ENCODE results near the gene SHROOM3.

Gene SHROOM3

GRCh38 chr4:76758996-76759395 lies 324.0 kb downstream of the SHROOM3 start:
- Histone ChIP-seq H3K9me3 (ENCODE audit: control insufficient read depth, insufficient read depth, low read length) (no peaks in the 10 kb centered on the region), H3K4me3 (ENCODE audit: low read depth, low read length) (no peak overlapping the region), H3K27me3 (ENCODE audit: control insufficient read depth, insufficient read depth, low read length) (no peaks in the 10 kb centered on the region), H3K4me1 (ENCODE audit: control insufficient read depth, insufficient read depth, low read length) (peaks cover under 1% of the 10 kb centered on the region), H3K9ac (ENCODE audit: low read depth, low read length) (no peak overlapping the region), H3K36me3 (ENCODE audit: control insufficient read depth, insufficient read depth, low read length) (peaks cover 12% of the 10 kb centered on the region)

- no peaks in the 10 kb centered on the region for H3K36me3 ChIP-seq (ENCODE audit: control insufficient read depth, insufficient read depth, low read length)
- no peak overlapping the region for H3K4me3 ChIP-seq (ENCODE audit: low read depth, low read length)
- no peaks in the 10 kb centered on the region for H3K27me3 ChIP-seq (ENCODE audit: control insufficient read depth, insufficient read depth, low read length)
- H3K4me1 ChIP-seq (ENCODE audit: control insufficient read depth, insufficient read depth, low read length), result peaks cover 2% of the 10 kb centered on the region
- H3K9ac ChIP-seq (ENCODE audit: low read depth, low read length), result no peak overlapping the region
- no peaks in the 10 kb centered on the region for H3K9me3 ChIP-seq (ENCODE audit: control insufficient read depth, insufficient read depth, low read length)
Observed at GRCh38 chr4:76760193-76760592, 325.2 kb downstream of the SHROOM3 start.

- H3K9ac ChIP-seq (ENCODE audit: low read depth, low read length), result no peak overlapping the region
- H3K27me3 ChIP-seq (ENCODE audit: control insufficient read depth, insufficient read depth, low read length), result no peaks in the 10 kb centered on the region
- H3K36me3 ChIP-seq (ENCODE audit: control insufficient read depth, insufficient read depth, low read length), result no peaks in the 10 kb centered on the region
Observed at GRCh38 chr4:76762137-76763130, 327.4 kb downstream of the SHROOM3 start.

GRCh38 chr4:76764251-76764650 lies 329.2 kb downstream of the SHROOM3 start:
- H3K27me3 ChIP-seq (ENCODE audit: control insufficient read depth, insufficient read depth, low read length), result no peaks in the 10 kb centered on the region
- no peak overlapping the region for H3K4me3 ChIP-seq (ENCODE audit: low read depth, low read length)
- H3K4me1 ChIP-seq (ENCODE audit: control insufficient read depth, insufficient read depth, low read length), result peaks cover 2% of the 10 kb centered on the region
- H3K36me3 ChIP-seq (ENCODE audit: control insufficient read depth, insufficient read depth, low read length), result no peaks in the 10 kb centered on the region
- H3K9me3 ChIP-seq (ENCODE audit: control insufficient read depth, insufficient read depth, low read length), result no peaks in the 10 kb centered on the region
- no peak overlapping the region for H3K9ac ChIP-seq (ENCODE audit: low read depth, low read length)

More at GRCh38 chr4:76762137-76763130, 327.4 kb downstream of the SHROOM3 start:
- Histone ChIP-seq H3K9me3 (ENCODE audit: control insufficient read depth, insufficient read depth, low read length) (no peaks in the 10 kb centered on the region), H3K4me1 (ENCODE audit: control insufficient read depth, insufficient read depth, low read length) (peaks cover 2% of the 10 kb centered on the region), H3K4me3 (ENCODE audit: low read depth, low read length) (no peak overlapping the region)

GRCh38 chr4:76765473-76766183 lies 330.6 kb downstream of the SHROOM3 start:
- Histone ChIP-seq H3K4me3 (ENCODE audit: low read depth, low read length) (no peak overlapping the region), H3K27me3 (ENCODE audit: control insufficient read depth, insufficient read depth, low read length) (no peaks in the 10 kb centered on the region), H3K4me1 (ENCODE audit: control insufficient read depth, insufficient read depth, low read length) (peaks cover 2% of the 10 kb centered on the region), H3K9me3 (ENCODE audit: control insufficient read depth, insufficient read depth, low read length) (no peaks in the 10 kb centered on the region), H3K9ac (ENCODE audit: low read depth, low read length) (no peak overlapping the region), H3K36me3 (ENCODE audit: control insufficient read depth, insufficient read depth, low read length) (peaks cover 4% of the 10 kb centered on the region)

- Histone ChIP-seq H3K4me1 (ENCODE audit: control insufficient read depth, insufficient read depth, low read length) (peaks cover 2% of the 10 kb centered on the region), H3K9ac (ENCODE audit: low read depth, low read length) (no peak overlapping the region), H3K36me3 (ENCODE audit: control insufficient read depth, insufficient read depth, low read length) (peaks cover 14% of the 10 kb centered on the region)
Observed at GRCh38 chr4:76767983-76768382, 333.0 kb downstream of the SHROOM3 start.

GRCh38 chr4:76772498-76773106 lies 337.6 kb downstream of the SHROOM3 start:
- H3K9me3 ChIP-seq (ENCODE audit: control insufficient read depth, insufficient read depth, low read length), result no peaks in the 10 kb centered on the region
- H3K27me3 ChIP-seq (ENCODE audit: control insufficient read depth, insufficient read depth, low read length), result no peaks in the 10 kb centered on the region
- H3K36me3 ChIP-seq (ENCODE audit: control insufficient read depth, insufficient read depth, low read length), result peaks cover 22% of the 10 kb centered on the region
- no peak overlapping the region for H3K4me3 ChIP-seq (ENCODE audit: low read depth, low read length)
- H3K4me1 ChIP-seq (ENCODE audit: control insufficient read depth, insufficient read depth, low read length), result no peaks in the 10 kb centered on the region
- no peak overlapping the region for H3K9ac ChIP-seq (ENCODE audit: low read depth, low read length)

More at GRCh38 chr4:76767983-76768382, 333.0 kb downstream of the SHROOM3 start:
- no peak overlapping the region for H3K4me3 ChIP-seq (ENCODE audit: low read depth, low read length)
- no peaks in the 10 kb centered on the region for H3K27me3 ChIP-seq (ENCODE audit: control insufficient read depth, insufficient read depth, low read length)
- H3K9me3 ChIP-seq (ENCODE audit: control insufficient read depth, insufficient read depth, low read length), result no peaks in the 10 kb centered on the region

GRCh38 chr4:76773766-76774165 lies 338.7 kb downstream of the SHROOM3 start:
- H3K36me3 ChIP-seq (ENCODE audit: control insufficient read depth, insufficient read depth, low read length), result peaks cover 22% of the 10 kb centered on the region
- no peaks in the 10 kb centered on the region for H3K27me3 ChIP-seq (ENCODE audit: control insufficient read depth, insufficient read depth, low read length)
- no peak overlapping the region for H3K4me3 ChIP-seq (ENCODE audit: low read depth, low read length)
- no peaks in the 10 kb centered on the region for H3K9me3 ChIP-seq (ENCODE audit: control insufficient read depth, insufficient read depth, low read length)
- no peaks in the 10 kb centered on the region for H3K4me1 ChIP-seq (ENCODE audit: control insufficient read depth, insufficient read depth, low read length)
- H3K9ac ChIP-seq (ENCODE audit: low read depth, low read length), result no peak overlapping the region

- H3K27me3 ChIP-seq (ENCODE audit: control insufficient read depth, insufficient read depth, low read length), result no peaks in the 10 kb centered on the region
- no peak overlapping the region for H3K9ac ChIP-seq (ENCODE audit: low read depth, low read length)
- no peak overlapping the region for H3K4me3 ChIP-seq (ENCODE audit: low read depth, low read length)
- H3K36me3 ChIP-seq (ENCODE audit: control insufficient read depth, insufficient read depth, low read length), result peaks cover 13% of the 10 kb centered on the region
- H3K4me1 ChIP-seq (ENCODE audit: control insufficient read depth, insufficient read depth, low read length), result peaks cover 11% of the 10 kb centered on the region
- H3K9me3 ChIP-seq (ENCODE audit: control insufficient read depth, insufficient read depth, low read length), result no peaks in the 10 kb centered on the region
Observed at GRCh38 chr4:76779740-76780459, 344.9 kb downstream of the SHROOM3 start.

- peaks cover 11% of the 10 kb centered on the region for H3K4me1 ChIP-seq (ENCODE audit: control insufficient read depth, insufficient read depth, low read length)
- no peaks in the 10 kb centered on the region for H3K27me3 ChIP-seq (ENCODE audit: control insufficient read depth, insufficient read depth, low read length)
- no peak overlapping the region for H3K9ac ChIP-seq (ENCODE audit: low read depth, low read length)
- H3K4me3 ChIP-seq (ENCODE audit: low read depth, low read length), result no peak overlapping the region
- H3K36me3 ChIP-seq (ENCODE audit: control insufficient read depth, insufficient read depth, low read length), result peaks cover 10% of the 10 kb centered on the region
- H3K9me3 ChIP-seq (ENCODE audit: control insufficient read depth, insufficient read depth, low read length), result no peaks in the 10 kb centered on the region
Observed at GRCh38 chr4:76780781-76781697, 346.0 kb downstream of the SHROOM3 start.
